OCI-LY3 (cell line): ENCODE data around the gene REXO1.

Source experiments
- CTCF ChIP-seq: fragments of 200-600, 300-600 bp; sonication (generic); IDR thresholded peaks from 2 replicates; pipeline ENCODE4 v1.5.1; 2014; ENCODE audit warnings: antibody characterized with exemption, low read length, low read depth
- EZH2phosphoT487 ChIP-seq: fragments of 200-600 bp; shearing (Covaris generic); IDR thresholded peaks from 2 replicates; pipeline ENCODE4 v1.6.1; 2018; ENCODE audit warnings: antibody characterized with exemption, mixed run types, low read depth

GRCh38 chr19:1818549-1819195 lies 29.6 kb downstream of the REXO1 start:
- TF ChIP-seq CTCF (no peak), EZH2phosphoT487 (no peak)
